ENCODE measurements around the gene PM20D1. TPM values are rescaled to one million over a fixed set of nuclear protein-coding genes. Genes with fewer than 3 reads are reported as not detected.
"Not testable (repeated sequence)": the region's sequence is repeated elsewhere in the genome, so short reads cannot be mapped to it uniquely, and the experiment has no call there.

The PM20D1 gene
- total RNA-seq, 2 donors from 2014 or later, result 13.0 to 103 TPM

DNA sequence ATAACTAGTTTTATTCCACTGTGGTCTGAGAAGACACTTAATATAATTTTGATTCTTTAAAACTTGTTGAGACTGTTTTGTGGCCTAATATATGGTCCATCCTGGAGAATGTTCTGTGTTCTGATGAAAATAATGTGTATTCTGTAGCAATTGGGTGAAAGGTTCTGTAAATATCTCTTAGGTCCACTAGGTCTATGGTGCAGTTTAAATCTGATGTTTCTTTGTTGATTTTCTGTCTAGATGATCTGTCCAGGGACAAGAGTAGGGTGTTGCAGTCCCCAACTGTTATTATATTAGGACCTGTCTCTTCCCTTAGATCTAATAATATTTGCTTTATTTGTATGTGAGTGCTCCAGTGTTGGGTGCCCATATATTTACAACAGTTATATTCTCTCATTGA is 33.9 kb upstream of the PM20D1 start:
- H3K4me1 ChIP-seq, result no peaks in the 10 kb centered on the region
- intact Hi-C loops (cut with DNase I), result no loop called here
- DNase-seq (no peak), ATAC-seq (no peak)
- H3K27ac ChIP-seq, result no peak overlapping the region
- H3K27me3 ChIP-seq, result no peaks in the 10 kb centered on the region
- H3K9me3 ChIP-seq, result no peaks in the 10 kb centered on the region
- no peak overlapping the region for H3K4me3 ChIP-seq
- no peaks in the 10 kb centered on the region for H3K36me3 ChIP-seq (replicated peaks in 1 of 2; ENCODE audit: insufficient read depth in 1 of 2, low read depth in 2 of 2)
- TF ChIP-seq POLR2A (IDR thresholded peaks at IDR 0.05), result no peak
- TF ChIP-seq CTCF (IDR thresholded peaks at IDR 0.05), result no peak

- H3K4me3 ChIP-seq, result no peak overlapping the region
- no peaks in the 10 kb centered on the region for H3K27me3 ChIP-seq
- TF ChIP-seq POLR2A (IDR thresholded peaks at IDR 0.05) (no peak), CTCF (IDR thresholded peaks at IDR 0.05) (no peak)
- H3K36me3 ChIP-seq (replicated peaks in 1 of 2; ENCODE audit: insufficient read depth in 1 of 2, low read depth in 2 of 2), result no peaks in the 10 kb centered on the region
- no peak overlapping the region for H3K27ac ChIP-seq
- no peak for ATAC-seq
- no peaks in the 10 kb centered on the region for H3K4me1 ChIP-seq
- no peaks in the 10 kb centered on the region for H3K9me3 ChIP-seq
- intact Hi-C loops (cut with DNase I), result no loop called here
- no peak for DNase-seq
These were observed 31.0 kb upstream of the PM20D1 start for GRCh38 chr1:205880923-205881322.

- no peak for DNase-seq
- Histone ChIP-seq H3K27ac (no peak overlapping the region), H3K27me3 (no peaks in the 10 kb centered on the region), H3K36me3 (replicated peaks in 1 of 2; ENCODE audit: insufficient read depth in 1 of 2, low read depth in 2 of 2) (no peaks in the 10 kb centered on the region), H3K4me1 (no peaks in the 10 kb centered on the region), H3K9me3 (no peaks in the 10 kb centered on the region), H3K4me3 (no peak overlapping the region)
- ATAC-seq, result no peak
- WGBS, 2 donors, result 76 to 82% methylated on average over 1 of the region's 1 CpG
- intact Hi-C loops (cut with DNase I), result no loop called here
- no peak for TF ChIP-seq POLR2A (IDR thresholded peaks at IDR 0.05)
- TF ChIP-seq CTCF (IDR thresholded peaks at IDR 0.05), result no peak
These were observed 30.0 kb upstream of the PM20D1 start for GRCh38 chr1:205879974-205880373.

GRCh38 chr1:205878026-205878425 is 28.1 kb upstream of the PM20D1 start:
- H3K36me3 ChIP-seq (replicated peaks in 1 of 2; ENCODE audit: insufficient read depth in 1 of 2, low read depth in 2 of 2), result no peaks in the 10 kb centered on the region
- H3K9me3 ChIP-seq, result no peaks in the 10 kb centered on the region
- H3K27ac ChIP-seq, result no peak overlapping the region
- H3K4me1 ChIP-seq, result no peaks in the 10 kb centered on the region
- DNase-seq (no peak), ATAC-seq (no peak)
- no peaks in the 10 kb centered on the region for H3K27me3 ChIP-seq
- no peak for TF ChIP-seq CTCF (IDR thresholded peaks at IDR 0.05)
- TF ChIP-seq POLR2A (IDR thresholded peaks at IDR 0.05), result no peak
- intact Hi-C loops (cut with DNase I), result no loop called here
- H3K4me3 ChIP-seq, result no peak overlapping the region

GRCh38 chr1:205873148-205873547 is 23.2 kb upstream of the PM20D1 start:
- DNase-seq; H3K27me3 ChIP-seq; H3K27ac ChIP-seq; H3K9me3 ChIP-seq; H3K4me3 ChIP-seq; intact Hi-C loops (cut with DNase I); H3K36me3 ChIP-seq (replicated peaks in 1 of 2; ENCODE audit: insufficient read depth in 1 of 2, low read depth in 2 of 2); ATAC-seq: not testable (repeated sequence)
- peaks cover 23% of the 10 kb centered on the region for H3K4me1 ChIP-seq

All from body of pancreas (tissue), 4 donors.